Activated naive CD8-positive, alpha-beta T cell treated with anti-CD3 and anti-CD28 coated beads, Interleukin-2, amount 50 U/mL, for 16 hours (primary cell): ENCODE measurements around the gene FGFRL1.

Experiments
- DNase-seq: peaks from one replicate; pipeline ENCODE4 v3.0.0-alpha.2; 2020; ENCODE audit warnings: low read depth, low spot score

Gene FGFRL1

DNA sequence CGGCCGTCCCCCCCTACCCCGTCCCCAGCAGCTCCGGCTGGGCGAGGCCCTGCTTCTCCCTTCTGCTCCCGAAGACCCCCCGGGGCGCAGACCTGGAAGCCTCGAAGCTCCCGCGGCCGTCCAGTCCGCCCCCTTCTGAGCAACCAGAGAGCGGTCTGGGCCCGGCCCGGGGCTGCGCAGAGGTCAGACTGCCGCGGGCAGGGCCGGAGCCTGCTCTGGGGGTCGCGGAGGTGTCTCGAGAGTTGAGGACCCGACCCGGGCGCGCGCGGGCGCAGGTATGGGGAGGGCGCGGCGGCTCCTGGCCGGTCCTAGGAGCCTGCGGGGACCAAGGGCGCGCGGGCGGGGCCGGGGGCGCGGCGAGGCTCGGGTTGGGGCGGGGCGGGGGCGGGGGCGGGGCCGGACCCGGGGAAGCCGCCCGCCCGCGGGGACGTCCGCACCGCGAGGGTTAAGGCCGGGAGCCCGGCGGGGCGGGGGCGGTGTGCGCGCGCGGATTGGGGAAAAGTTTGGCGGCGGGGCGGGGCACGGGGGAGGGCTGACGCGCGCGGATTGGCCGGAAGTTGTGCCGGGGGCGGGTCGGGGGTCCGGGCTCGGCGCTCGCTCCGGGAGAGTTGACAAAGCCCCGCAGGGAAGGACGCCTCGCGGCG, at the start of gene FGFRL1:
FGFRL1 (plus strand) TSS at position 605 of the 644 bp plus-strand sequence. CDS start 860 bp downstream, outside the sequence.
- peak; percentile 82 for DNase-seq

- no peak for DNase-seq
Measured at GRCh38 chr4:962231-963208, 48.9 kb upstream of the FGFRL1 start.

DNA sequence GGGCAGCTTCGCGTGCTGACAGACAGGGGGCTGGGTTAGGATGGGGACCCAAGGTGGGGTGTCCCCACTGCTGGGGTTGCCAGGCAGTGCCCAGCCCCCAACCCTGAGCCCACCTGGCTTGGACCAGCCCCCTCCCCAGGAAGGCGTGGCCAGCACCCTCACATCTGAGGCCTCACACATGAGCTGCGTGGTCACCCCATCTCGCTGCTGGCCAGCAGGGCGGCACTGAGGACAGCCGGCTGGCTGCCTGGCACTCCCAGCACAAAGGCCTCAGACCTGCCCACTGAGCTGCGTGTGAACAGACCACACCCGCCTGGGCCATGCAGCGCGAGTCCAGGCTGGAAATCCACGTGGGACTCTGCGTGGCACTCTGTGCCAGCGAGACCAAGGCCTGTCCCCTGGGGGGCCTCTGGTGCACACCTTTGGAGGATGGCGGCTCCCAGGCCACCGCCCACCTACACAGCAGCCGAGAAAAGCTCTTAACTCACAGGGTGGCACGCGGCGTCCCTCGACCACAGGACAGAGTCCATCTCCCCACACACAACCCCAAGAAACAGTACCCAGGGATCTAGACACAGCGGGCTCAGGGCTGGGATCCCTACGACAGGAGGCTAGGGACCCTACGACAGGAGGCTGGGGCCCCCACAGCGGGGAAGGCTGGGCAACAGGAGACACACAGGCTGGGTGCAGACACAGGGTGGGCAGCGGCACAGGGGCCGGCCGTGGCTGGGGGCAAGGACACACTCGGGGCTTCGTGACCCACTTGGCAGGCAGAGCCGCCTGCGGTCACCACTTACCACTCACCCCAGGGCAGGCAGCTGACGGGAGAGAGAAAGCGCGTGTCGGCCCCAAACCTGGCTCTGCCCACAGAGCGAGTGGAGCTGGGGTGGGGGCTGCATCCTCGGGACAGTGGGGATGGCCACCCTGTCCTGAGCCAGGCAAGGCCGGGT, 47.9 kb upstream of the FGFRL1 start:
- no peak for DNase-seq

DNA sequence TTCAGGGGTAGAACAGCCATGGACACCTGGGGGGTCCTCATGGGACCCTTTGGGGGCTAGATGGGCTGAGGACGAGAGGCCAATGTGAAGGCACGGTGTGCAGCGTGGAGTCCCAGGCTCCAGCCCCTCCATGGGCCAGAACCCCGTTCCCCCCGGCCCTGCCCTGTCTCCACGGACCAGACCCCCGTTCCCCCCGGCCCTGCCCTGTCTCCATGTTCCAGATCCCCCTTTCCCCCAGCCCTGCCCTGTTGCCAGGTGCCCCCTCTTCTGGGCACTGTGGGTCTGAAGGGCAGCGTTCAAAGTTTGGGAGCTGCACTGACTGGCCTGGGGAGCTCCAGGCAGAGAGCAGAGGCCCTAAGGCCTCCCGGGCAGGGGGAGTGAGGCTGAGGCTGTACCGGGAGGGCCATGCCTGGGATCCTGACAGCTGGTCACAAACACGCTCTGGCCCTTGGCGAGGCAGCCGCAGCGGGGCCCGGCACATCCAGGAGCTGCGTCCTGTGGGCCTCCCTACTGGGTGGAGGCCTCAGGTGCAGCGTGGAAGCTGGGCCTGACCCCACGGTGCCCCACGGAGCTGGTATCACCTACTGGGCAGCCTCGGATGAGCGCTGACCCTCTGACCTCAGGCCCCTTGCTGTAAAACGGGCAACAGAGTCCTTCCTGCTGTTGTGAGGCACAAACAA, 46.9 kb upstream of the FGFRL1 start:
- DNase-seq: no peak

- no peak for DNase-seq
Measured at GRCh38 chr4:965048-965765, 46.2 kb upstream of the FGFRL1 start.

GRCh38 chr4:965766-966134, 45.7 kb upstream of the FGFRL1 start:
- DNase-seq: no peak

DNA sequence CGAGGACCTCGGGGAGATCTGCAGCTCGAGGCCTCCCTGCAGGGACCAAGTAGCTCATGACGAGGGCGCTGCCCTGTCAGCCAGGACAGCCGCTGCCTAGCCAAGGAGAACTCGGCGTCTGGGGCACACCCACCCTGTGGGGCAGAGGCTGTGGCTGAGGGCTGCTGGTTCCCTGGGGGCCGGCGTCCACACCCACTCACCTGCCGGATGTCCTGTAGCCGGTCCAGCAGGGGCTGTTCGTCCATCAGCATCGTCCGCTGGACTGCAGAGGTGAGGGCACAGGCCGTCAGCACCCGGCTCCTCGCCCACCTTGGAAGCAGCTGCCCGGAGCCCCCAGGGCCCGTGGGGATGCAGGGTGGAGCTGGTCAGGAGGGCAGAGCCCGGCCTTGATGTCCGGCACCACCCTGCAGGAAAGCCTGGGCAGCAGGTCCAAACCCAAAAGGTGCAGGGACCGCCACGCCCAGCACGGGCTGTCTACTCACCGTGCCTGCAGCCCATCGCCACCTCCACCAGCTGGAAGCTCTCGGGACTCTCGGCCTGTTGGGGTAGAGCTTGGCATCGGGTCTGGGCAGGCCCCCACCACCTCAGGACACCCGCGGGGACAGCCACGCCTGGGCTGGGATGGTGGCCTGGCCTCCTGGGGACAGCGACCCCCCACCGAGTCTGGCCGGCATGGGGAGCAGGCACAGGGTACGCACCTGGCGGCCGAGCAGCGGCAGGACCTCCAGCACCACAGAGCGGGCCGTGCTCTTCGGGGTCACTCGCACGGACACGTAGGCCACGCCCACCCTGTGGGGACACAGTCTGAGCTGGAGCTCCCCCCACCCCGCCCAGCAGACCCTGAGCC, 44.9 kb upstream of the FGFRL1 start:
- no peak for DNase-seq

GRCh38 chr4:967113-968104, 44.0 kb upstream of the FGFRL1 start:
- no peak for DNase-seq

DNA sequence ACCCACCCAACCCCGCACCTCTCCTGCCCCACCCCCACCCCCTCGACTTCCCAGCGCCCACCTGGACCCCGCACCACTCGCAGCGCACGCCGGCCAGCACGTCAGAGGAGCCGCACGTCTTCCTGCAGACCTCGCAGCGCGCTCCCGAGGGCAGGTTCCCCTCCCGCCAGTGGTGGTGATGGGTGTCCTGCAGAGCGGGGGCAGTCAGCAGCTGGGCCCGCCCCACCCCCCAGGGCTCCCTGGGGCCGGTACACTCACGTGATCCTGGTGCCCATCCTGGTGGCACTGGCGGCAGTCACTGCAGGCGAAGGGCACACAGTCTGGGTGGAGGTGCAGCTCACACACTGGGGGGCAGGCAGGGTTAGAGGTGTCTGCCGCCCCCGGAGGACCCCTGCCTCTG, 43.2 kb upstream of the FGFRL1 start:
- no peak for DNase-seq

DNA sequence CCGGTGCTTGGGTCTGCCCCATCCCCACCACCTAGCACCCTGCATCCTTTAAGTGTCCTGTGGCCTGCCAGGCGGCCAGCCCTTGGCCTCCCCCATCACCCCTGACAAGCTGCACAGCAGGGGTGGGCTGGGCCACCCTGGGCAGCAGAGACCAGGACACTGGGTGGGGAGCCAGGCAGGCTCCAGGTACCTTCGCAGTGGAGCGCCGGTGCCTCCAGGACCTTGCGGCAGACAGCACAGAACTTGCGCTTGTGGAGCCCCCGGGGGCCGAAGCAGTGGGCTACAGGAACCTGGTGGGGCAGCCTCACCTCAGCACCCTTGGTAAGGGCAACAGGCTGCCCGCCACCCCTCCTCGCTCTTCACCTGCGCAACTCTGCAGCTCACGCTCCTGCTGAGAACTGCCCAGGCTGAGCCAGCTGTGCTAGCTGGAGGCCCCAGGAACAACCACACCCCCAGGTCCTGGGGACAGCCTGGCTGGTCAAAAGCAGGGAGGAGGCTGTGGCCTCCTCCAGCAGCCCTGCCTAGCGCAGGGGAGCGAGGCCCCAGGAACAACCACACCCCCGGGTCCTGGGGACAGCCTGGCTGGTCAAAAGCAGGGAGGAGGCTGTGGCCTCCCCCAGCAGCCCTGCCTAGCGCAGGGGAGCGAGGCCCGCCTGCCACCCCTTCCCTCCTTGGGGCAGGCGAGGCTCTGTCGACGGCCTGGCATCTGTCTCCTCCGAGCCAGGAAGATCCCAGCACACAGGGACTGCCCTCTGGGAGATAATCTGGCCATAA, 42.6 kb upstream of the FGFRL1 start:
- DNase-seq: no peak

GRCh38 chr4:970046-970745, 41.2 kb upstream of the FGFRL1 start:
- DNase-seq: no peak

GRCh38 chr4:970854-971520, 40.4 kb upstream of the FGFRL1 start:
- DNase-seq: no peak

DNA sequence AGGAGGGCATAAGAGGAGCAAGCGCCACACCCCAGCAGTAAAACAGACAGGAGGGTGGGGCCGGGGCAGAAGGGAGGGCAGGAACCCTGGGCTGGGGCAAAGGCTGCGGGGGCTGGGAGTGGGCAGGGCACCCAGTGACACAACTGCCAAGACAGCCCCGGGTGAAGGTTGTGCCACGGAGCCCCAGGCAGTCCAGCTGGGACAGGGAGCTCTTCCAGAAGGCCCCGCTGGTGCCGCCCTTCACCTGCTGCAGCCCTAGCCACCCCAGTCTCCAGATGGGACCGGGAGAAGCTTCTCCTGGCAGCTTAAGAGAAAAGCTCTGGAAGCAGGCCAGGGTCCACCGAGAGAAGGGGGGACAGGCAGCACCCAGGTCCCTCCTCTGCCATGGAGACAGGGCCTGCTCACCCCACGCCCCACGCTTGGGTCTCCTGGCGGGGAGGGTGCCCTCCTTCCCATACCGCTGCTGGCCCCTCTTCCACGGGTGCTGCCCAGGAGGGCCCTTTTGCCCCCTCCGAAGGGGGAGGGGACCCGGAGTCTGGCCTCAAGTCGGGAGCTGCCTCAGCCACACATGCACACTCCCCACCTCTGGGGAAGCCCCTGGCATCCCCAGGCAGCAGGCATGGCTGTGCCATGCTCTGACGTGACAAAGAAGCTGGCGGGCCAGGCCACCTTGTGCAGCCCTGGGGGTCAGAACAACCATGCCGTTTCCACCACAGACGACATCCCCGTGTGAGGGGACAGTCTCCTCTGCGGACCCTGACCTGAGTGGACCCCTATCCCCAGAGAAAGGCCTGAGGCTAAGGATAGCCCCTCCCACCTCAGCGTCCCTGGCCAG, 39.5 kb upstream of the FGFRL1 start:
- DNase-seq: no peak

DNA sequence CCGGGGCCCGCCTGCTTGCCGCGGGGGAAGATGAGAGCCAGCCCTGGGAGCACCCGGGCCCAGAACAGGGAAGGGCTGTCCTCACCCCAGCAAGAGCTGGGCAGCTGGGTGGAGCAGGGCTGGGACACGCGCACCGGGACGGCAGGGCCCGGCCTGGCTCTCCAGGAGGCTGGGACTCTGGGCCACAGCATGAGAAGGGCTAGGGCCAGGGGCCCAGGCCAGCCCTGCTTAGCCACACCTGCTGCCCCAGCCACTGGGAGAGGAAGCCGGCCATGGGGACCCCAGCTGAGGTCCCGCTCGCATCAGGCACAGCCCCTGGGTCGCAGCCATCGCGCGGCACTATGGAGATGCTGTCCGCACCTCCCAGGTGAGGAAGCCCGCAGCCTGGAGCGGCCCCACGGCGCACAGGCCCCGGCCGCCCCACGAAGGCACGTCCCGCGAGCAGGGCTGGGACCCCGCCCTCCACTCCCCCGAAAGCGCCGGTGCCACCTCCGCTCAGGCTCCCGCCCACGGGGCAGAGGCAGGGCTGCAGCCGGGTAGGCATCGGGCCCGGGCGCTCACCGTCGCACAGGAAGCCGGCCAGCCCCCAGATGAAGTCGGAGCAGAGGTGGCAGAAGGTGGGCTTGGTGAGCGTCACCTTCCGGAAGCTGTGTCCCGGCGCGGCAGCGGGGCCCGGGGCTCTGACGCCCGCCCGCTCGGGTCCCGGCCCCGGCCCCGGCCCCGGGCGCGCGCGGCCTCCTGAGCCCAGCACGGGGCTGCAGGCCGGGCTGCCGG, 38.6 kb upstream of the FGFRL1 start:
- peak; percentile 14 for DNase-seq
